NCI-H1436 treated with DMSO at 0.1 percent for 48 hours (cell line): ENCODE data around the gene AURKAIP1.
"Not testable (repeated sequence)": the region's sequence is repeated elsewhere in the genome, so short reads cannot be mapped to it uniquely, and the experiment has no call there.

ENCODE experiments used
- DNase-seq: peaks from one replicate; lab custom pipeline; 2025; lab: John Stamatoyannopoulos, UW

AURKAIP1 gene

GRCh38 chr1:1387098-1388077 is 12.4 kb upstream of the AURKAIP1 start:
- DNase-seq: no peak

- DNase-seq: no peak
These were observed 10.9 kb upstream of the AURKAIP1 start for GRCh38 chr1:1385931-1386330.

- not testable (repeated sequence) for DNase-seq
These were observed 10.3 kb upstream of the AURKAIP1 start for GRCh38 chr1:1385339-1385738.

- no peak for DNase-seq
These were observed 6.3 kb upstream of the AURKAIP1 start for GRCh38 chr1:1381294-1381693.

- no peak for DNase-seq
These were observed 5.9 kb upstream of the AURKAIP1 start for GRCh38 chr1:1380860-1381259.

GRCh38 chr1:1377540-1378205 is 2.7 kb upstream of the AURKAIP1 start:
- DNase-seq: no peak

GRCh38 chr1:1376551-1377226 is 1.7 kb upstream of the AURKAIP1 start:
- no peak for DNase-seq

GRCh38 chr1:1374589-1374928 is 448 bp downstream of the AURKAIP1 start:
- DNase-seq: no peak

GRCh38 chr1:1373815-1374588 is 1.0 kb downstream of the AURKAIP1 start:
- no peak for DNase-seq

GRCh38 chr1:1373051-1373814 is 1.8 kb downstream of the AURKAIP1 start:
- DNase-seq: no peak

- no peak for DNase-seq
These were observed 3.0 kb downstream of the AURKAIP1 start for GRCh38 chr1:1371746-1372711.

GRCh38 chr1:1371364-1371745 is 3.7 kb downstream of the AURKAIP1 start:
- no peak for DNase-seq

- DNase-seq: no peak
These were observed 4.2 kb downstream of the AURKAIP1 start for GRCh38 chr1:1370771-1371300.

- DNase-seq: not testable (repeated sequence)
These were observed 4.9 kb downstream of the AURKAIP1 start for GRCh38 chr1:1370094-1370493.

GRCh38 chr1:1367315-1367714 is 7.7 kb downstream of the AURKAIP1 start:
- DNase-seq: no peak

- DNase-seq: no peak
These were observed 8.3 kb downstream of the AURKAIP1 start for GRCh38 chr1:1366699-1367066.

- DNase-seq: no peak
These were observed 8.9 kb downstream of the AURKAIP1 start for GRCh38 chr1:1365875-1366698.

- no peak for DNase-seq
These were observed 10.7 kb downstream of the AURKAIP1 start for GRCh38 chr1:1364266-1364665.

GRCh38 chr1:1361982-1362423 is 13.0 kb downstream of the AURKAIP1 start:
- DNase-seq: no peak
